NCI-H526 (cell line): ENCODE results near the gene NTRK2.

ENCODE experiments used
- DNase-seq, 2 experiments: peaks; one replicate each; lab custom pipeline; 2025; lab: John Stamatoyannopoulos, UW

Gene NTRK2

GRCh38 chr9:85021686-85022085, 352.2 kb downstream of the NTRK2 start:
- no peak for DNase-seq

GRCh38 chr9:85024374-85024773, 354.8 kb downstream of the NTRK2 start:
- peak in 1 of 2 experiments; percentile 5 for DNase-seq

GRCh38 chr9:85025638-85026037, 356.1 kb downstream of the NTRK2 start:
- DNase-seq, result no peak

GRCh38 chr9:85027870-85028269, 358.3 kb downstream of the NTRK2 start:
- no peak for DNase-seq

GRCh38 chr9:85030316-85030715, 360.8 kb downstream of the NTRK2 start:
- no peak for DNase-seq

GRCh38 chr9:85036496-85036895, 367.0 kb downstream of the NTRK2 start:
- DNase-seq, result no peak

- peak in 1 of 2 experiments; percentile 2 for DNase-seq
Measured at GRCh38 chr9:85038061-85038460, 368.5 kb downstream of the NTRK2 start.

- DNase-seq, result no peak
Measured at GRCh38 chr9:85038824-85039608, 369.5 kb downstream of the NTRK2 start.

GRCh38 chr9:85040146-85040545, 370.6 kb downstream of the NTRK2 start:
- DNase-seq, result no peak

GRCh38 chr9:85040821-85041465, 371.4 kb downstream of the NTRK2 start:
- no peak for DNase-seq

- DNase-seq, result no peak
Measured at GRCh38 chr9:85041466-85042137, 372.1 kb downstream of the NTRK2 start.

- no peak for DNase-seq
Measured at GRCh38 chr9:85042981-85043647, 373.6 kb downstream of the NTRK2 start.

GRCh38 chr9:85045271-85045670, 375.7 kb downstream of the NTRK2 start:
- no peak for DNase-seq

GRCh38 chr9:85046475-85046874, 376.9 kb downstream of the NTRK2 start:
- no peak for DNase-seq

GRCh38 chr9:85053206-85053786, 383.8 kb downstream of the NTRK2 start:
- no peak for DNase-seq

- no peak for DNase-seq
Measured at GRCh38 chr9:85054017-85054416, 384.5 kb downstream of the NTRK2 start.

GRCh38 chr9:85055506-85056202, 386.1 kb downstream of the NTRK2 start:
- DNase-seq, result no peak

- no peak for DNase-seq
Measured at GRCh38 chr9:85056203-85056572, 386.7 kb downstream of the NTRK2 start.

GRCh38 chr9:85061969-85062368, 392.4 kb downstream of the NTRK2 start:
- no peak for DNase-seq

- no peak for DNase-seq
Measured at GRCh38 chr9:85062385-85063022, 393.0 kb downstream of the NTRK2 start.

- DNase-seq, result no peak
Measured at GRCh38 chr9:85064811-85065371, 395.4 kb downstream of the NTRK2 start.
